Prostate gland (tissue), 2 donors: Measurements from ENCODE around the gene PRR7.

Experiments
- CTCF ChIP-seq, 4 experiments: fragments of 200-600 bp in 2 of 4; fragments of 450-650 bp in 2 of 4; sonication (generic) in 2 of 4; IDR thresholded peaks; 1 replicate in 3 of 4; 2 replicates in 1 of 4; pipeline ENCODE4 v1.5.1; 2016 to 2019; ENCODE audit warnings: antibody characterized with exemption in 4 of 4, mild to moderate bottlenecking in 2 of 4, moderate library complexity in 2 of 4
- POLR2A ChIP-seq: fragments of 450-650 bp; IDR thresholded peaks from one replicate; pipeline ENCODE4 v1.6.1; 2016; ENCODE audit warnings: antibody characterized with exemption, mild to moderate bottlenecking
- POLR2AphosphoS5 ChIP-seq: sonication (generic); formaldehyde crosslinking; IDR thresholded peaks from one replicate; pipeline ENCODE4 v1.6.1; 2017; ENCODE audit warnings: antibody characterized with exemption

- TF ChIP-seq POLR2A, result no peak
- TF ChIP-seq CTCF (IDR thresholded peaks at IDR 0.05), result no peak
- no peak for TF ChIP-seq POLR2AphosphoS5
Measured at GRCh38 chr5:177471610-177472356, 25.2 kb downstream of the PRR7 start.
